CD14-positive monocyte (primary cell): Measurements from ENCODE around the gene U2SURP. TPM values are rescaled to one million over a fixed set of nuclear protein-coding genes. Genes with fewer than 3 reads are reported as not detected.
"Not testable (repeated sequence)": the region's sequence is repeated elsewhere in the genome, so short reads cannot be mapped to it uniquely, and the experiment has no call there.

ENCODE experiments used
- DNase-seq, 3 donors: peaks; one replicate each; pipeline ENCODE4 v3.0.0-alpha.2; 2011 to 2022
- H2AFZ ChIP-seq: 2 replicates; pipeline ENCODE4 v1.6.0; 2012; ENCODE audit warnings: mild to moderate bottlenecking, low read depth, low read length, inconsistent platforms; ENCODE audit not compliant: insufficient read depth, poor library complexity, severe bottlenecking
- H3K27ac ChIP-seq, 2 donors: 1 replicate in 1 of 2; 2 replicates in 1 of 2; pipeline ENCODE4 v1.5.1; 2012 to 2013; ENCODE audit warnings: low read length in 2 of 2, control low read depth in 1 of 2, inconsistent platforms in 1 of 2, low read depth in 1 of 2, mild to moderate bottlenecking in 1 of 2
- H3K27me3 ChIP-seq, 2 donors: one replicate each; pipeline versions ENCODE4 v1.6.0 to v1.6.1; 2011 to 2013; ENCODE audit warnings: low read length in 2 of 2; ENCODE audit not compliant: control insufficient read depth in 2 of 2, insufficient read depth in 2 of 2
- H3K36me3 ChIP-seq, 2 donors: replicated peaks in 1 of 2; 1 replicate in 1 of 2; 2 replicates in 1 of 2; pipeline versions ENCODE4 v1.5.1 to v1.6.1; 2012 to 2013; ENCODE audit warnings: low read length in 2 of 2, control low read depth in 1 of 2, inconsistent platforms in 1 of 2, mild to moderate bottlenecking in 1 of 2; ENCODE audit not compliant: insufficient read depth in 2 of 2, control insufficient read depth in 1 of 2
- H3K4me1 ChIP-seq, 2 donors: 1 replicate in 1 of 2; 2 replicates in 1 of 2; pipeline versions ENCODE4 v1.5.1 to v1.6.1; 2012 to 2013; ENCODE audit warnings: low read length in 2 of 2, control low read depth in 1 of 2, inconsistent platforms in 1 of 2, mild to moderate bottlenecking in 1 of 2, moderate library complexity in 1 of 2; ENCODE audit not compliant: insufficient read depth in 2 of 2, control insufficient read depth in 1 of 2
- H3K4me2 ChIP-seq: replicated peaks from 2 replicates; pipeline ENCODE3; 2012; ENCODE audit warnings: low read length, moderate library complexity, mild to moderate bottlenecking; ENCODE audit not compliant: poor library complexity, severe bottlenecking; ENCODE audit errors: extremely low read depth
- H3K4me3 ChIP-seq, 3 experiments: fragments of 200-600 bp in 1 of 3; sonication (generic) in 1 of 3; replicated peaks in 1 of 3; 1 replicate in 2 of 3; 2 replicates in 1 of 3; pipeline ENCODE4 v1.5.1; 2011 to 2013; ENCODE audit warnings: low read length in 3 of 3, mild to moderate bottlenecking in 3 of 3, control low read depth in 2 of 3, low read depth in 2 of 3, inconsistent platforms in 1 of 3, moderate library complexity in 1 of 3
- H3K79me2 ChIP-seq: 2 replicates; pipeline ENCODE4 v1.6.0; 2012; ENCODE audit warnings: mild to moderate bottlenecking, control low read depth, inconsistent platforms, low read length, moderate library complexity; ENCODE audit not compliant: insufficient read depth
- H3K9ac ChIP-seq: 2 replicates; pipeline ENCODE4 v1.6.0; 2017; ENCODE audit warnings: low read length, mild to moderate bottlenecking; ENCODE audit not compliant: insufficient read depth, poor library complexity, severe bottlenecking
- H3K9me3 ChIP-seq, 2 donors: replicated peaks in 1 of 2; 1 replicate in 1 of 2; 2 replicates in 1 of 2; pipeline versions ENCODE4 v1.5.1 to v1.6.1; 2012 to 2013; ENCODE audit warnings: low read length in 2 of 2, control low read depth in 1 of 2; ENCODE audit not compliant: control insufficient read depth in 1 of 2, insufficient read depth in 1 of 2
- H4K20me1 ChIP-seq: 2 replicates; pipeline ENCODE4 v1.6.0; 2012; ENCODE audit warnings: mild to moderate bottlenecking, low read length, control low read depth, moderate library complexity; ENCODE audit not compliant: insufficient read depth
- H3K27ac Mint-ChIP-seq, 7 donors: one replicate each; pipeline ENCODE4 v1.8.0; 2020; ENCODE audit warnings: mild to moderate bottlenecking in 7 of 7, mixed read lengths in 7 of 7, moderate library complexity in 6 of 7, inconsistent platforms in 2 of 7
- H3K27me3 Mint-ChIP-seq, 3 donors: one replicate each; pipeline ENCODE4 v1.8.0; 2021 to 2022; ENCODE audit warnings: low read depth in 3 of 3, mild to moderate bottlenecking in 3 of 3, mixed read lengths in 3 of 3, moderate library complexity in 3 of 3, inconsistent platforms in 1 of 3
- H3K36me3 Mint-ChIP-seq, 2 donors: one replicate each; pipeline ENCODE4 v1.8.0; 2020; ENCODE audit warnings: mixed read lengths in 2 of 2, inconsistent platforms in 1 of 2, mild to moderate bottlenecking in 1 of 2
- H3K4me1 Mint-ChIP-seq: one replicate; pipeline ENCODE4 v1.8.0; 2020; ENCODE audit warnings: mild to moderate bottlenecking, mixed read lengths
- H3K4me3 Mint-ChIP-seq, 2 donors: one replicate each; pipeline ENCODE4 v1.8.0; 2020; ENCODE audit warnings: mild to moderate bottlenecking in 2 of 2, mixed read lengths in 2 of 2, moderate library complexity in 1 of 2
- H3K9me3 Mint-ChIP-seq, 7 donors: one replicate each; pipeline ENCODE4 v1.8.0; 2020 to 2022; ENCODE audit warnings: mixed read lengths in 7 of 7, mild to moderate bottlenecking in 6 of 7, moderate library complexity in 6 of 7, inconsistent platforms in 2 of 7
- WGBS: methylation state at CpG from one replicate; pipeline ENCODE4 v1.1.5; 2013; ENCODE audit warnings: missing lambda C conversion rate; ENCODE audit not compliant: insufficient coverage; 5-methylcytosine and 5-hydroxymethylcytosine counted together
- intact Hi-C, 2 donors: fragments of 100-400 bp; cut with micrococcal nuclease; formaldehyde crosslinking; loops; one replicate each; pipeline versions ENCODE4 v1.15.0 to v1.15.1; 2023
- polyA plus RNA-seq, 3 donors: library from polyadenylated mRNA; depleted of rRNA in 1 of 3; unstranded in 2 of 3; stranded (reverse) in 1 of 3; fragments of 300-500 nt in 2 of 3; fragments of >200 nt in 1 of 3; fragmentation: Illumina TruSeq in 2 of 3; gene quantifications; 1 replicate in 2 of 3; 2 replicates in 1 of 3; pipeline ENCODE4 v1.2.3, GENCODE V29; 2012 to 2021
- TF ChIP-seq, protein P1 (sequence below): fragments of 200-600 bp; IDR thresholded peaks from one replicate; pipeline ENCODE4 v1.8.0; 2022; ENCODE audit warnings: antibody characterized with exemption, mild to moderate bottlenecking

U2SURP gene
- polyA plus RNA-seq, 3 donors = 21.1 to 70.4 (median 51.4) TPM

DNA sequence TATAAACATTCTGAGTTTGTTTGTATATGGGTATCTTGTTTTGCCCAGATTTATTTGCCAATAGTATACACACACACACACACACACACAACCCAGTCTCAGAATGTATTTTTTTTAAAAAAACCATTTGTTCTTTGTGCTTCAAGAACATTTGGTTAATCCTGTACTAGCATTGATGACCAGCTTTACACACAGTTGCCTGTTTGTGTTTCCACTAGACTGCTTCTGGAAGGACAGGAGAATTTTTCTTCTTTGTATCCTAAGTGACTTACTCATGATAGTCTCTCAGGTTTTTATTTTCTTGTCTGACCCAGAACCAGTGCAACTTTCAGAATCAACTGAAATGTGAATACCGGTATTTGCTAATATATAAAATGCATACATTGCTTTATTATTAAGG lies 40.5 kb downstream of the U2SURP start:
- intact Hi-C loops = no loop called here
- no peak overlapping the region for H3K9ac ChIP-seq
- no peak overlapping the region for H2AFZ ChIP-seq
- Mint-ChIP-seq H3K27me3 (no peaks in the 10 kb centered on the region), H3K4me3 (no peak overlapping the region), H3K36me3 (peaks cover 48 to 64% of the 10 kb centered on the region in 2 donors), H3K27ac (no peak overlapping the region), H3K4me1 (no peaks in the 10 kb centered on the region), H3K9me3 (no peaks in the 10 kb centered on the region)
- WGBS = no CpG with 5 or more reads among the region's 1 CpG
- no peaks in the 10 kb centered on the region for H3K9me3 ChIP-seq
- no peaks in the 10 kb centered on the region for H3K27me3 ChIP-seq
- TF ChIP-seq, protein P1, sequence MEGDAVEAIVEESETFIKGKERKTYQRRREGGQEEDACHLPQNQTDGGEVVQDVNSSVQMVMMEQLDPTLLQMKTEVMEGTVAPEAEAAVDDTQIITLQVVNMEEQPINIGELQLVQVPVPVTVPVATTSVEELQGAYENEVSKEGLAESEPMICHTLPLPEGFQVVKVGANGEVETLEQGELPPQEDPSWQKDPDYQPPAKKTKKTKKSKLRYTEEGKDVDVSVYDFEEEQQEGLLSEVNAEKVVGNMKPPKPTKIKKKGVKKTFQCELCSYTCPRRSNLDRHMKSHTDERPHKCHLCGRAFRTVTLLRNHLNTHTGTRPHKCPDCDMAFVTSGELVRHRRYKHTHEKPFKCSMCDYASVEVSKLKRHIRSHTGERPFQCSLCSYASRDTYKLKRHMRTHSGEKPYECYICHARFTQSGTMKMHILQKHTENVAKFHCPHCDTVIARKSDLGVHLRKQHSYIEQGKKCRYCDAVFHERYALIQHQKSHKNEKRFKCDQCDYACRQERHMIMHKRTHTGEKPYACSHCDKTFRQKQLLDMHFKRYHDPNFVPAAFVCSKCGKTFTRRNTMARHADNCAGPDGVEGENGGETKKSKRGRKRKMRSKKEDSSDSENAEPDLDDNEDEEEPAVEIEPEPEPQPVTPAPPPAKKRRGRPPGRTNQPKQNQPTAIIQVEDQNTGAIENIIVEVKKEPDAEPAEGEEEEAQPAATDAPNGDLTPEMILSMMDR = no peak
- no peaks in the 10 kb centered on the region for H3K79me2 ChIP-seq
- peaks cover 63 to 87% of the 10 kb centered on the region in 2 donors for H3K36me3 ChIP-seq
- no peaks in the 10 kb centered on the region for H4K20me1 ChIP-seq
- H3K4me3 ChIP-seq = no peak overlapping the region
- H3K4me1 ChIP-seq = no peaks in the 10 kb centered on the region
- DNase-seq = no peak
- no peak overlapping the region for H3K27ac ChIP-seq
- H3K4me2 ChIP-seq = no peak overlapping the region

DNA sequence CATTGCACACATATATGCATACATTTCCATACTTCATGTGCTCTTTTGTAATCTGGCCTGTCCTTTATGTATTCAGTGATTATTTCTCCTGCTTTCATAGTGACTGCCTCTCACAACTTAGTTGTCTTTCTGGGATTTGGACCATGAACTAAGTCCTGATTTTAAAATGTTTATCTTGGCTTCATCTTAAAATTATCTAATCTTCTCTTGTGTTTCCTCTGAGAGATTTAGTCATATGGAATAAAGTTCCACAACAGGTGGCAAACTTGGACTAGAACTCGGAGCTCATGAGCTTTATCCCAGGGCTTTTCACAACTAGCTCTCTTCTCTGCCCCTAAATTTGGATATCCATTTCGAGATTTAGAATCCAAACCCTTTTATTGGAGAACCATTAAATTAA lies 44.3 kb downstream of the U2SURP start:
- Mint-ChIP-seq H3K36me3 (peaks cover 51 to 64% of the 10 kb centered on the region in 2 donors), H3K27ac (no peak overlapping the region), H3K27me3 (no peaks in the 10 kb centered on the region), H3K4me3 (no peak overlapping the region), H3K4me1 (no peaks in the 10 kb centered on the region), H3K9me3 (no peaks in the 10 kb centered on the region)
- H3K27ac ChIP-seq = no peak overlapping the region
- H3K9ac ChIP-seq = no peak overlapping the region
- no CpG with 5 or more reads among the region's 2 CpGs for WGBS
- H3K79me2 ChIP-seq = no peaks in the 10 kb centered on the region
- H2AFZ ChIP-seq = no peak overlapping the region
- H3K36me3 ChIP-seq = peaks cover 52 to 74% of the 10 kb centered on the region in 2 donors
- DNase-seq = no peak
- intact Hi-C loops = no loop called here
- H3K4me2 ChIP-seq = no peak overlapping the region
- no peak overlapping the region for H3K4me3 ChIP-seq
- H4K20me1 ChIP-seq = no peaks in the 10 kb centered on the region
- TF ChIP-seq, protein P1 = no peak
- H3K4me1 ChIP-seq = no peaks in the 10 kb centered on the region
- no peaks in the 10 kb centered on the region for H3K9me3 ChIP-seq
- no peaks in the 10 kb centered on the region for H3K27me3 ChIP-seq

DNA sequence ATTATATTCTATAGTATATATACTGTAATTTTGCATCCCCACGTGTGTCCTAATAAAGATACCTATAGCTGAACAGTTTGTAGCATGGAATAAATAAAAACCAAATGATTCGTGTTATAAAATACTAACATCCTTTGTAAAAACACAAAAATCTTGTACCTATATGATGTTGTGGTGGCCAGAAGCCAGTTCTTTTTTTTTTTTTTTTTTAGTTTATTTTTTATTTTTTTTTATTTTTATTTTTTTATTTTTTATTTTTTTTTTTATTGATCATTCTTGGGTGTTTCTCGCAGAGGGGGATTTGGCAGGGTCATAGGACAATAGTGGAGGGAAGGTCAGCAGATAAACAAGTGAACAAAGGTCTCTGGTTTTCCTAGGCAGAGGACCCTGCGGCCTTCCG lies 44.7 kb downstream of the U2SURP start:
- H3K27me3 Mint-ChIP-seq, H3K27ac Mint-ChIP-seq, H3K4me1 Mint-ChIP-seq, H3K4me3 ChIP-seq, H3K4me1 ChIP-seq, H3K4me3 Mint-ChIP-seq, H3K9me3 ChIP-seq, H4K20me1 ChIP-seq, H3K27me3 ChIP-seq, H3K27ac ChIP-seq, DNase-seq, intact Hi-C loops, H3K9ac ChIP-seq, H3K4me2 ChIP-seq, H3K79me2 ChIP-seq, H2AFZ ChIP-seq, H3K9me3 Mint-ChIP-seq: not testable (repeated sequence)
- WGBS = no CpG with 5 or more reads among the region's 5 CpGs
- peaks cover 56 to 74% of the 10 kb centered on the region in 2 donors for H3K36me3 ChIP-seq
- peaks cover 54 to 69% of the 10 kb centered on the region in 2 donors for H3K36me3 Mint-ChIP-seq
